Mucosa of descending colon (tissue), 3 donors: Measurements from ENCODE around the gene RAB11FIP4. TPM values are rescaled to one million over a fixed set of nuclear protein-coding genes. Genes with fewer than 3 reads are reported as not detected.
A peak's percentile ranks its signal among the peaks of the same experiment; 100 is the strongest.

Experiments used
- ATAC-seq: fragments of 200-7000 bp; cut with Tn5 transposase; one replicate; pipeline ENCODE4 v1.9.1; 2020; ENCODE audit warnings: mild to moderate bottlenecking, moderate library complexity
- DNase-seq, 3 donors: peaks; one replicate each; pipeline ENCODE4 v3.0.0-alpha.2; 2020
- H3K36me3 ChIP-seq: fragments of 200-600 bp; one replicate; pipeline ENCODE4 v1.8.0; 2021; ENCODE audit warnings: low read depth, mild to moderate bottlenecking
- H3K4me1 ChIP-seq: fragments of 200-600 bp; one replicate; pipeline ENCODE4 v1.8.0; 2021; ENCODE audit warnings: low read depth, mild to moderate bottlenecking
- H3K4me3 ChIP-seq: fragments of 200-600 bp; one replicate; pipeline ENCODE4 v1.8.0; 2021; ENCODE audit warnings: mild to moderate bottlenecking
- H3K9me3 ChIP-seq: fragments of 200-600 bp; one replicate; pipeline ENCODE4 v1.8.0; 2021; ENCODE audit warnings: mild to moderate bottlenecking
- CTCF ChIP-seq: fragments of 200-600 bp; IDR thresholded peaks from one replicate; pipeline ENCODE4 v1.8.0; 2022; ENCODE audit warnings: antibody characterized with exemption, mild to moderate bottlenecking
- intact Hi-C, 2 donors: fragments of 100-400 bp; cut with DNase I in 1 of 2; cut with micrococcal nuclease in 1 of 2; formaldehyde crosslinking; loops; one replicate each; pipeline versions ENCODE4 v1.11.0 to v1.11.1; 2022; cut with DNase I, micrococcal nuclease
- total RNA-seq, 3 donors: library from RNA; stranded (reverse); fragmentation: NEBNext Ultra II Directional in 2 of 3; extraction: Animal tissue kit (Norgen Biotek cat#: 25700) in 2 of 3; gene quantifications; one replicate each; pipeline versions ENCODE4 v1.2.1 to v1.2.4, GENCODE V29; 2021 to 2023
- donor health status: DM: no; HTN: no; CAD: no; lungs with moderate emphysema.
- donor health status: DM: no; HTN: no; CAD: no.
- donor health status: DM: no; HTN: yes; CAD: no.

RAB11FIP4 gene
- total RNA-seq, 3 donors from 2014 or later, result 24.5 to 49.9 (median 40.7) TPM

GRCh38 chr17:31574458-31574857 is 183.0 kb downstream of the RAB11FIP4 start:
- ATAC-seq (no peak), DNase-seq (no peak)
- Histone ChIP-seq H3K4me1 (no peaks in the 10 kb centered on the region), H3K4me3 (no peak overlapping the region), H3K9me3 (no peaks in the 10 kb centered on the region), H3K36me3 (no peaks in the 10 kb centered on the region)
- intact Hi-C loops, result no loop called here
- no peak for TF ChIP-seq CTCF

GRCh38 chr17:31575043-31575442 is 183.6 kb downstream of the RAB11FIP4 start:
- intact Hi-C loops, result no loop called here
- no peaks in the 10 kb centered on the region for H3K4me1 ChIP-seq
- ATAC-seq (no peak), DNase-seq (no peak)
- no peak overlapping the region for H3K4me3 ChIP-seq
- no peaks in the 10 kb centered on the region for H3K36me3 ChIP-seq
- no peaks in the 10 kb centered on the region for H3K9me3 ChIP-seq
- no peak for TF ChIP-seq CTCF

GRCh38 chr17:31579265-31579664 is 187.8 kb downstream of the RAB11FIP4 start:
- ATAC-seq (no peak), DNase-seq (no peak)
- Histone ChIP-seq H3K9me3 (no peaks in the 10 kb centered on the region), H3K4me1 (peaks cover 13% of the 10 kb centered on the region), H3K36me3 (no peaks in the 10 kb centered on the region), H3K4me3 (no peak overlapping the region)
- intact Hi-C loops, result no loop called here
- TF ChIP-seq CTCF, result no peak

GRCh38 chr17:31580316-31580705 is 188.8 kb downstream of the RAB11FIP4 start:
- ATAC-seq, result no peak
- H3K4me1 ChIP-seq, result peaks cover 13% of the 10 kb centered on the region
- intact Hi-C loops, result no loop called here
- H3K36me3 ChIP-seq, result no peaks in the 10 kb centered on the region
- H3K9me3 ChIP-seq, result no peaks in the 10 kb centered on the region
- no peak for TF ChIP-seq CTCF
- no peak for DNase-seq
- H3K4me3 ChIP-seq, result no peak overlapping the region

GRCh38 chr17:31580706-31581490 is 189.4 kb downstream of the RAB11FIP4 start:
- peak; percentile 81 for ATAC-seq
- no peak for TF ChIP-seq CTCF
- Histone ChIP-seq H3K4me1 (peaks cover 13% of the 10 kb centered on the region), H3K36me3 (no peaks in the 10 kb centered on the region), H3K9me3 (no peaks in the 10 kb centered on the region), H3K4me3 (no peak overlapping the region)
- peak; percentile 55 to 78 (median 68) for DNase-seq
- intact Hi-C loops, result no loop called here
